NCI-H82 treated with DMSO at 0.1 percent for 48 hours (cell line): Measurements from ENCODE around the gene DELE1.
"Not testable (repeated sequence)": the region's sequence is repeated elsewhere in the genome, so short reads cannot be mapped to it uniquely, and the experiment has no call there.

Source experiments
- DNase-seq: peaks from one replicate; lab custom pipeline; 2025; ENCODE audit not compliant: unreplicated experiment; lab: John Stamatoyannopoulos, UW

Gene DELE1

GRCh38 chr5:141922827-141923447 lies 734 bp upstream of the DELE1 start:
- DNase-seq = not testable (repeated sequence)

GRCh38 chr5:141926434-141926833 lies 2.8 kb downstream of the DELE1 start:
- no peak for DNase-seq

- DNase-seq = no peak
Observed at GRCh38 chr5:141928051-141928450, 4.4 kb downstream of the DELE1 start.

- DNase-seq = no peak
Observed at GRCh38 chr5:141929398-141930058, 5.9 kb downstream of the DELE1 start.

- no peak for DNase-seq
Observed at GRCh38 chr5:141931694-141932093, 8.0 kb downstream of the DELE1 start.

- no peak for DNase-seq
Observed at GRCh38 chr5:141933151-141933550, 9.5 kb downstream of the DELE1 start.

GRCh38 chr5:141934099-141934844 lies 10.6 kb downstream of the DELE1 start:
- no peak for DNase-seq

- no peak for DNase-seq
Observed at GRCh38 chr5:141935538-141935937, 11.9 kb downstream of the DELE1 start.

GRCh38 chr5:141940695-141941271 lies 17.1 kb downstream of the DELE1 start:
- DNase-seq = no peak

GRCh38 chr5:141941307-141941706 lies 17.6 kb downstream of the DELE1 start:
- no peak for DNase-seq

- DNase-seq = no peak
Observed at GRCh38 chr5:141941779-141942178, 18.1 kb downstream of the DELE1 start.

- no peak for DNase-seq
Observed at GRCh38 chr5:141942185-141942857, 18.6 kb downstream of the DELE1 start.

GRCh38 chr5:141944076-141944475 lies 20.4 kb downstream of the DELE1 start:
- DNase-seq = no peak

- DNase-seq = no peak
Observed at GRCh38 chr5:141945511-141946051, 21.9 kb downstream of the DELE1 start.

GRCh38 chr5:141947316-141947715 lies 23.6 kb downstream of the DELE1 start:
- DNase-seq = no peak

GRCh38 chr5:141948812-141949211 lies 25.1 kb downstream of the DELE1 start:
- no peak for DNase-seq

- no peak for DNase-seq
Observed at GRCh38 chr5:141949511-141949910, 25.8 kb downstream of the DELE1 start.

GRCh38 chr5:141950207-141951005 lies 26.7 kb downstream of the DELE1 start:
- no peak for DNase-seq

- no peak for DNase-seq
Observed at GRCh38 chr5:141951332-141951781, 27.7 kb downstream of the DELE1 start.

GRCh38 chr5:141952020-141952419 lies 28.3 kb downstream of the DELE1 start:
- DNase-seq = no peak
